Effector memory CD4-positive, alpha-beta T cell (primary cell): ENCODE measurements around the gene TNPO3.

ENCODE experiments used
- DNase-seq, 3 donors: peaks; one replicate each; pipeline ENCODE4 v3.0.0-alpha.2; 2020
- H3K27ac ChIP-seq: 2 replicates; pipeline ENCODE4 v1.7.0; 2013; ENCODE audit warnings: mild to moderate bottlenecking, low read length, moderate library complexity; ENCODE audit not compliant: insufficient read depth, poor library complexity, severe bottlenecking
- H3K27me3 ChIP-seq: replicated peaks from 2 replicates; pipeline ENCODE4 v1.7.0; 2013; ENCODE audit warnings: mild to moderate bottlenecking, low read length; ENCODE audit not compliant: insufficient read depth, control insufficient read depth, poor library complexity, severe bottlenecking
- H3K36me3 ChIP-seq: 2 replicates; pipeline ENCODE4 v1.7.0; 2013; ENCODE audit warnings: mild to moderate bottlenecking, low read length, moderate library complexity; ENCODE audit not compliant: control insufficient read depth, insufficient read depth
- H3K4me1 ChIP-seq: 2 replicates; pipeline ENCODE4 v1.7.0; 2013; ENCODE audit warnings: low read length, mild to moderate bottlenecking; ENCODE audit not compliant: control insufficient read depth, insufficient read depth, poor library complexity, severe bottlenecking
- H3K4me3 ChIP-seq: 2 replicates; pipeline ENCODE4 v1.7.0; 2013; ENCODE audit warnings: low read length, low read depth, mild to moderate bottlenecking; ENCODE audit not compliant: insufficient read depth, poor library complexity, severe bottlenecking
- H3K9me3 ChIP-seq: 2 replicates; pipeline ENCODE4 v1.7.0; 2013; ENCODE audit warnings: mild to moderate bottlenecking, low read length, moderate library complexity; ENCODE audit not compliant: control insufficient read depth

The TNPO3 gene

GRCh38 chr7:129090300-129090907 lies 35.5 kb upstream of the TNPO3 start:
- no peaks in the 10 kb centered on the region for H3K36me3 ChIP-seq
- no peaks in the 10 kb centered on the region for H3K4me1 ChIP-seq
- no peak overlapping the region for H3K27ac ChIP-seq
- H3K27me3 ChIP-seq: no peaks in the 10 kb centered on the region
- H3K4me3 ChIP-seq: no peak overlapping the region
- DNase-seq: no peak
- H3K9me3 ChIP-seq: no peaks in the 10 kb centered on the region

- Histone ChIP-seq H3K27ac (no peak overlapping the region), H3K4me3 (no peak overlapping the region), H3K27me3 (no peaks in the 10 kb centered on the region), H3K4me1 (no peaks in the 10 kb centered on the region), H3K36me3 (no peaks in the 10 kb centered on the region), H3K9me3 (no peaks in the 10 kb centered on the region)
- DNase-seq: no peak
Measured at GRCh38 chr7:129089521-129090212, 34.8 kb upstream of the TNPO3 start.

GRCh38 chr7:129084801-129085551 lies 30.1 kb upstream of the TNPO3 start:
- H3K36me3 ChIP-seq: no peaks in the 10 kb centered on the region
- H3K27ac ChIP-seq: no peak overlapping the region
- no peak for DNase-seq
- no peaks in the 10 kb centered on the region for H3K4me1 ChIP-seq
- H3K27me3 ChIP-seq: no peaks in the 10 kb centered on the region
- no peak overlapping the region for H3K4me3 ChIP-seq
- H3K9me3 ChIP-seq: no peaks in the 10 kb centered on the region

GRCh38 chr7:129083525-129083924 lies 28.6 kb upstream of the TNPO3 start:
- Histone ChIP-seq H3K27ac (no peak overlapping the region), H3K36me3 (no peaks in the 10 kb centered on the region), H3K9me3 (no peaks in the 10 kb centered on the region), H3K4me1 (no peaks in the 10 kb centered on the region), H3K27me3 (no peaks in the 10 kb centered on the region), H3K4me3 (no peak overlapping the region)
- no peak for DNase-seq

GRCh38 chr7:129078455-129078854 lies 23.5 kb upstream of the TNPO3 start:
- Histone ChIP-seq H3K27me3 (no peaks in the 10 kb centered on the region), H3K4me3 (no peak overlapping the region), H3K9me3 (no peaks in the 10 kb centered on the region), H3K4me1 (no peaks in the 10 kb centered on the region), H3K36me3 (no peaks in the 10 kb centered on the region), H3K27ac (no peak overlapping the region)
- no peak for DNase-seq

GRCh38 chr7:129076886-129077285 lies 22.0 kb upstream of the TNPO3 start:
- DNase-seq: no peak
- H3K4me1 ChIP-seq: no peaks in the 10 kb centered on the region
- H3K27ac ChIP-seq: no peak overlapping the region
- H3K9me3 ChIP-seq: no peaks in the 10 kb centered on the region
- H3K4me3 ChIP-seq: no peak overlapping the region
- no peaks in the 10 kb centered on the region for H3K36me3 ChIP-seq
- no peaks in the 10 kb centered on the region for H3K27me3 ChIP-seq

- Histone ChIP-seq H3K9me3 (no peaks in the 10 kb centered on the region), H3K4me1 (no peaks in the 10 kb centered on the region), H3K27me3 (no peaks in the 10 kb centered on the region), H3K27ac (no peak overlapping the region), H3K36me3 (no peaks in the 10 kb centered on the region), H3K4me3 (no peak overlapping the region)
- DNase-seq: no peak
Measured at GRCh38 chr7:129074994-129075393, 20.1 kb upstream of the TNPO3 start.

GRCh38 chr7:129074361-129074871 lies 19.5 kb upstream of the TNPO3 start:
- no peak overlapping the region for H3K27ac ChIP-seq
- H3K27me3 ChIP-seq: no peaks in the 10 kb centered on the region
- H3K4me3 ChIP-seq: no peak overlapping the region
- H3K4me1 ChIP-seq: no peaks in the 10 kb centered on the region
- H3K9me3 ChIP-seq: no peaks in the 10 kb centered on the region
- no peak for DNase-seq
- H3K36me3 ChIP-seq: no peaks in the 10 kb centered on the region

- H3K4me1 ChIP-seq: no peaks in the 10 kb centered on the region
Measured at GRCh38 chr7:129073738-129074137, 18.8 kb upstream of the TNPO3 start.

GRCh38 chr7:129073204-129073603 lies 18.3 kb upstream of the TNPO3 start:
- DNase-seq: no peak
- H3K27me3 ChIP-seq: no peaks in the 10 kb centered on the region
- no peak overlapping the region for H3K4me3 ChIP-seq
- H3K27ac ChIP-seq: no peak overlapping the region
- no peaks in the 10 kb centered on the region for H3K4me1 ChIP-seq
- H3K36me3 ChIP-seq: no peaks in the 10 kb centered on the region
- no peaks in the 10 kb centered on the region for H3K9me3 ChIP-seq

More at GRCh38 chr7:129073738-129074137, 18.8 kb upstream of the TNPO3 start:
- H3K36me3 ChIP-seq: no peaks in the 10 kb centered on the region
- H3K4me3 ChIP-seq: no peak overlapping the region
- no peak overlapping the region for H3K27ac ChIP-seq
- DNase-seq: no peak
- no peaks in the 10 kb centered on the region for H3K27me3 ChIP-seq
- no peaks in the 10 kb centered on the region for H3K9me3 ChIP-seq
